ENCODE data around the gene PNMT.

PNMT gene

DNA sequence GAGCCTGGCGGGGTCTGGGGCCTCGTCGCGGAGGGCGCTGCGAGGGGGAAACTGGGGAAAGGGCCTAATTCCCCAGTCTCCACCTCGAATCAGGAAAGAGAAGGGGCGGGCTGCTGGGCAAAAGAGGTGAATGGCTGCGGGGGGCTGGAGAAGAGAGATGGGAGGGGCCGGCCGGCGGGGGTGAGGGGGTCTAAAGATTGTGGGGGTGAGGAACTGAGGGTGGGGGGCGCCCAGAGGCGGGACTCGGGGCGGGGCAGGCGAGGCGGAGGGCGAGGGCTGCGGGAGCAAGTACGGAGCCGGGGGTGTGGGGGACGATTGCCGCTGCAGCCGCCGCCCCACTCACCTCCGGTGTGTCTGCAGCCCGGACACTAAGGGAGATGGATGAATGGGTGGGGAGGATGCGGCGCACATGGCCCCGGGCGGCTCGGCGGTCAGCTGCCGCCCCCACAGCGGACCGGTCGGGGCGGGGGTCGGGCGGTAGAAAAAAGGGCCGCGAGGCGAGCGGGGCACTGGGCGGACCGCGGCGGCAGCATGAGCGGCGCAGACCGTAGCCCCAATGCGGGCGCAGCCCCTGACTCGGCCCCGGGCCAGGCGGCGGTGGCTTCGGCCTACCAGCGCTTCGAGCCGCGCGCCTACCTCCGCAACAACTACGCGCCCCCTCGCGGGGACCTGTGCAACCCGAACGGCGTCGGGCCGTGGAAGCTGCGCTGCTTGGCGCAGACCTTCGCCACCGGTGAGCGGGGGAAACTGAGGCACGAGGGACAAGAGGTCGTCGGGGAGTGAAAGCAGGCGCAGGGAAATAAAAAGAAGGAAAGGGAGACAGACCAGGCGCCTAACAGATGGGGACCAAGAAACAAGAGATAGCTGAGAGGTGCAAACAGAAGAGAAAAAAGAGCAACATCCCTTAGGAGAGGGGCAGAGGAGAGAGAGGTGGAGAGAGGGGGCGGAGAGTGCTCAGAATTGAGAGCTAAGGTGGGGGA, at the start of gene PNMT:
Gene PNMT (plus strand): TSS at position 509 of the 980 bp plus-strand sequence. CDS start 23 bp downstream, at position 532.
- Histone ChIP-seq H2AFZ (ENCODE audit: low read length, unreplicated experiment) (no peak within 1 kb of the TSS), H3K4me3 (ENCODE audit: low read depth, low read length) (peak within 1 kb of the TSS; percentile 65), H3K27me3 (ENCODE audit: insufficient read depth, low read length) (peaks cover 19% of the 10 kb centered on the region; the same call in 1 of the 2 replicates), H3K79me2 (ENCODE audit: control insufficient read depth, insufficient read depth, low read length, unreplicated experiment) (no peaks in the 10 kb centered on the region), H3K4me1 (ENCODE audit: control insufficient read depth, insufficient read depth, low read length, unreplicated experiment) (peaks cover 23% of the 10 kb centered on the region), H3K27ac (ENCODE audit: low read depth, low read length) (no peak within 1 kb of the TSS), H3K36me3 (ENCODE audit: insufficient read depth, low read length) (no peaks in the 10 kb centered on the region)

GRCh38 chr17:39618956-39619785, 49.1 kb upstream of the PNMT start:
- no peak overlapping the region for H3K27ac ChIP-seq (ENCODE audit: low read depth, low read length)

GRCh38 chr17:39619786-39620101, 48.5 kb upstream of the PNMT start:
- Histone ChIP-seq H3K27ac (ENCODE audit: low read depth, low read length) (no peak overlapping the region), H2AFZ (ENCODE audit: low read length, unreplicated experiment) (no peak overlapping the region), H3K27me3 (ENCODE audit: insufficient read depth, low read length) (peaks cover 15% of the 10 kb centered on the region), H3K4me1 (ENCODE audit: control insufficient read depth, insufficient read depth, low read length, unreplicated experiment) (no peaks in the 10 kb centered on the region), H3K4me3 (ENCODE audit: low read depth, low read length) (no peak overlapping the region), H3K36me3 (ENCODE audit: insufficient read depth, low read length) (no peaks in the 10 kb centered on the region), H3K79me2 (ENCODE audit: control insufficient read depth, insufficient read depth, low read length, unreplicated experiment) (no peaks in the 10 kb centered on the region)

More at GRCh38 chr17:39618956-39619785, 49.1 kb upstream of the PNMT start:
- Histone ChIP-seq H3K36me3 (ENCODE audit: insufficient read depth, low read length) (no peaks in the 10 kb centered on the region), H3K4me1 (ENCODE audit: control insufficient read depth, insufficient read depth, low read length, unreplicated experiment) (no peaks in the 10 kb centered on the region), H3K79me2 (ENCODE audit: control insufficient read depth, insufficient read depth, low read length, unreplicated experiment) (no peaks in the 10 kb centered on the region), H3K27me3 (ENCODE audit: insufficient read depth, low read length) (peaks cover 15% of the 10 kb centered on the region; the same call in 1 of the 2 replicates), H3K4me3 (ENCODE audit: low read depth, low read length) (peak overlapping the region; percentile 77), H2AFZ (ENCODE audit: low read length, unreplicated experiment) (peak overlapping the region; percentile 57)

GRCh38 chr17:39621523-39622379, 46.5 kb upstream of the PNMT start:
- Histone ChIP-seq H3K4me1 (ENCODE audit: control insufficient read depth, insufficient read depth, low read length, unreplicated experiment) (peaks cover 5% of the 10 kb centered on the region), H3K4me3 (ENCODE audit: low read depth, low read length) (peak overlapping the region; percentile 55), H3K79me2 (ENCODE audit: control insufficient read depth, insufficient read depth, low read length, unreplicated experiment) (no peaks in the 10 kb centered on the region), H2AFZ (ENCODE audit: low read length, unreplicated experiment) (no peak overlapping the region), H3K27ac (ENCODE audit: low read depth, low read length) (no peak overlapping the region), H3K27me3 (ENCODE audit: insufficient read depth, low read length) (peaks cover 28% of the 10 kb centered on the region), H3K36me3 (ENCODE audit: insufficient read depth, low read length) (no peaks in the 10 kb centered on the region)

DNA sequence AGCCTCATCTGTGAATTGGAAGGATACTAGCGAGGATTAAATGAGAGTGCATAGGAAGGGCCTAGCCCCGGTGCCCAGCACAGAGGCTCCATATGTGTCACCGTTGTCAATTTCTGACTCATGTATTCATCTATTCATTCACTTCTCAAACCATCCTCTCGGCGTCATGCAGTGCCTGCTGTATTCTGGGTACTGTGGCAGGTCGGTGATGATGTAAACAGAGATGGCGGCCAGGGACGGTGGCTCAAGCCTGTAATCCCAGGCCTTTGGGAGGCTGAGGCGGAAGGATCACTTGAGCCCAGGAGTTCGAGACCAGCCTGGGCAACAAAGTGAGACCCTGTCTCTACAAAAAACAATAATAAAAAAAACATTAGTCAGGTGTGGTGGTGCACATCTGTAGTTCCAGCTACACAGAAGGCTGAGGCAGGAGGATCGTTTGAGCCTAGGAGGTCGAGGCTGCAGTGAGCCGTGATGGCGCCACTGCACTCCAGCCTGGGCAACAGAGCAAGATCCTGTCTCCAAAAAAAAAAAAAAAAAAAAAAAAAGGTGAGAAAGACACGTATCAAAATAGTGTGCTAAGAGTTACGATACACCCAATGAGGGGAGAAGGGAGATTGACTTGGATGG, 45.8 kb upstream of the PNMT start:
- Histone ChIP-seq H3K27me3 (ENCODE audit: insufficient read depth, low read length) (peaks cover 31% of the 10 kb centered on the region), H2AFZ (ENCODE audit: low read length, unreplicated experiment) (no peak overlapping the region), H3K79me2 (ENCODE audit: control insufficient read depth, insufficient read depth, low read length, unreplicated experiment) (no peaks in the 10 kb centered on the region), H3K36me3 (ENCODE audit: insufficient read depth, low read length) (no peaks in the 10 kb centered on the region), H3K27ac (ENCODE audit: low read depth, low read length) (no peak overlapping the region), H3K4me3 (ENCODE audit: low read depth, low read length) (peak overlapping the region; percentile 55), H3K4me1 (ENCODE audit: control insufficient read depth, insufficient read depth, low read length, unreplicated experiment) (peaks cover 7% of the 10 kb centered on the region)

- H3K79me2 ChIP-seq (ENCODE audit: control insufficient read depth, insufficient read depth, low read length, unreplicated experiment): no peaks in the 10 kb centered on the region
- H3K36me3 ChIP-seq (ENCODE audit: insufficient read depth, low read length): no peaks in the 10 kb centered on the region
- no peak overlapping the region for H3K4me3 ChIP-seq (ENCODE audit: low read depth, low read length)
- H3K27ac ChIP-seq (ENCODE audit: low read depth, low read length): no peak overlapping the region
- no peak overlapping the region for H2AFZ ChIP-seq (ENCODE audit: low read length, unreplicated experiment)
- peaks cover 7% of the 10 kb centered on the region for H3K4me1 ChIP-seq (ENCODE audit: control insufficient read depth, insufficient read depth, low read length, unreplicated experiment)
- peaks cover 41% of the 10 kb centered on the region for H3K27me3 ChIP-seq (ENCODE audit: insufficient read depth, low read length)
These were observed 44.8 kb upstream of the PNMT start for GRCh38 chr17:39623356-39623950.

GRCh38 chr17:39624313-39624712, 43.9 kb upstream of the PNMT start:
- H3K79me2 ChIP-seq (ENCODE audit: control insufficient read depth, insufficient read depth, low read length, unreplicated experiment): no peaks in the 10 kb centered on the region
- H2AFZ ChIP-seq (ENCODE audit: low read length, unreplicated experiment): no peak overlapping the region
- no peak overlapping the region for H3K4me3 ChIP-seq (ENCODE audit: low read depth, low read length)
- no peak overlapping the region for H3K27ac ChIP-seq (ENCODE audit: low read depth, low read length)
- H3K27me3 ChIP-seq (ENCODE audit: insufficient read depth, low read length): peaks cover 48% of the 10 kb centered on the region
- H3K4me1 ChIP-seq (ENCODE audit: control insufficient read depth, insufficient read depth, low read length, unreplicated experiment): peaks cover 7% of the 10 kb centered on the region
- H3K36me3 ChIP-seq (ENCODE audit: insufficient read depth, low read length): no peaks in the 10 kb centered on the region

GRCh38 chr17:39625198-39625785, 43.0 kb upstream of the PNMT start:
- H3K79me2 ChIP-seq (ENCODE audit: control insufficient read depth, insufficient read depth, low read length, unreplicated experiment): no peaks in the 10 kb centered on the region
- H3K27ac ChIP-seq (ENCODE audit: low read depth, low read length): no peak overlapping the region
- peaks cover 7% of the 10 kb centered on the region for H3K4me1 ChIP-seq (ENCODE audit: control insufficient read depth, insufficient read depth, low read length, unreplicated experiment)
- H3K36me3 ChIP-seq (ENCODE audit: insufficient read depth, low read length): no peaks in the 10 kb centered on the region
- H3K4me3 ChIP-seq (ENCODE audit: low read depth, low read length): no peak overlapping the region
- no peak overlapping the region for H2AFZ ChIP-seq (ENCODE audit: low read length, unreplicated experiment)
- peaks cover 48% of the 10 kb centered on the region for H3K27me3 ChIP-seq (ENCODE audit: insufficient read depth, low read length)

DNA sequence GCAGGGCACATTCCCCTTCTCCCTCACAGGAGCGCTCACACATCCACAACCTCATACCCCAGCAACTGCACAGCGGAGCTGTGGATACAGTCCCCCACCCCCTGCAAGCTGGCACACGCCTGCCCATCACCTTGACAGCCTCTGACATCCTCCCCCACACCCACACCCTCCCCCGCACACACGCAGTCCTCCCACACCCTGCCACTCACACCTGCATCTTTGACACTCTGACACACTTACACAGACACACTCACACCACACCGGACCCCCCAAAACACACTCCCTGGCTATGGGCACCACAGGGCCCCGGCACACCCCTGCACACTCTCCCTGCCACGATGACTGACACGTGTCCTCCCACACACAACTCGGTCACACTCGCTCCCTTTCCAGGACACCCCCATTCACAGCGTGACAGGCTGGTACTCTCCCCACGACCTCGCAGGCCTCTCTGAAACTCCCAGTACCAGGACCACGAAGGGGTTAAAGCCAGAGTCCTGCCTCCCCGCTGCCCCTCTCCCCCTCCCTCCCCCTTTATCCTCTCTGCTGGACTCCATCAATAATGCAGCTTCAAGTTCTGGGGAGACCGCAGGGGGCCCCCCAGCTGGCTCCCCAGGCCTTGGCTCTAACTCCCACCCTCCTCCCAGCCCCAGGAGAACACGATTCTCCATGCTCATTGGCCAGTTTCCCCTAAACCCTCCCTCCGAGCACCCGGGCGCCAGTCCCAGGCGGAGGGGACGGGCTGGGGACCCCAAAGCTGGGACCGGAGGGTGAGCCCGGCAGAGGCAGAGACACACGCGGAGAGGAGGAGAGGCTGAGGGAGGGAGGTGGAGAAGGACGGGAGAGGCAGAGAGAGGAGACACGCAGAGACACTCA, 41.8 kb upstream of the PNMT start, which contains the start of gene PPP1R1B:
Gene PPP1R1B (plus strand): TSS at position 782 of the 876 bp plus-strand sequence. CDS start 441 bp downstream, outside the sequence.
- Histone ChIP-seq H3K27ac (ENCODE audit: low read depth, low read length) (no peak within 1 kb of the TSS), H2AFZ (ENCODE audit: low read length, unreplicated experiment) (peak within 1 kb of the TSS; percentile 76), H3K27me3 (ENCODE audit: insufficient read depth, low read length) (peaks cover 42% of the 10 kb centered on the region), H3K79me2 (ENCODE audit: control insufficient read depth, insufficient read depth, low read length, unreplicated experiment) (no peaks in the 10 kb centered on the region), H3K4me1 (ENCODE audit: control insufficient read depth, insufficient read depth, low read length, unreplicated experiment) (peaks cover 7% of the 10 kb centered on the region), H3K36me3 (ENCODE audit: insufficient read depth, low read length) (no peaks in the 10 kb centered on the region), H3K4me3 (ENCODE audit: low read depth, low read length) (peak within 1 kb of the TSS; percentile 70)
